ENCODE results near the gene MAD1L1.

DNA sequence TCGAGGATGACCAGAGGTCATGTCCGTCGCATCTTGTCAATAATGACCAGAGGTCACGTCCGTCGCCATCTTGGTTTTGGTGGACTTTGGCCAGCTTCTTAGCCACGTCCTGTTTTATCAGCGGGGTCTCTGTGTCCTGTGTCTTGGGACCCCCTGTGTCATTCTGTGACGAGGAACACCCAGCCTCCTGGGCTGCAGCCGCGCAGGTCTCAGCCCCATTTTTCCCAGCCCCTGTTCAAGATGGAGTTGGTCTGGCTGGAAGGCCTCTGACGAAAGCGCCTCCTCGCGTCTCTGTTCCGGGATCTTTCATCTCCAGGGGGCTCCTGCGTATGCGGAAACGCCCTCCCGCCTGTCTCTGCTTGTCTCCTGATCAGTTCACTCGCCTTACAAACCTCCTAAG lies 428.4 kb downstream of the MAD1L1 start:
- TF ChIP-seq, protein P1, sequence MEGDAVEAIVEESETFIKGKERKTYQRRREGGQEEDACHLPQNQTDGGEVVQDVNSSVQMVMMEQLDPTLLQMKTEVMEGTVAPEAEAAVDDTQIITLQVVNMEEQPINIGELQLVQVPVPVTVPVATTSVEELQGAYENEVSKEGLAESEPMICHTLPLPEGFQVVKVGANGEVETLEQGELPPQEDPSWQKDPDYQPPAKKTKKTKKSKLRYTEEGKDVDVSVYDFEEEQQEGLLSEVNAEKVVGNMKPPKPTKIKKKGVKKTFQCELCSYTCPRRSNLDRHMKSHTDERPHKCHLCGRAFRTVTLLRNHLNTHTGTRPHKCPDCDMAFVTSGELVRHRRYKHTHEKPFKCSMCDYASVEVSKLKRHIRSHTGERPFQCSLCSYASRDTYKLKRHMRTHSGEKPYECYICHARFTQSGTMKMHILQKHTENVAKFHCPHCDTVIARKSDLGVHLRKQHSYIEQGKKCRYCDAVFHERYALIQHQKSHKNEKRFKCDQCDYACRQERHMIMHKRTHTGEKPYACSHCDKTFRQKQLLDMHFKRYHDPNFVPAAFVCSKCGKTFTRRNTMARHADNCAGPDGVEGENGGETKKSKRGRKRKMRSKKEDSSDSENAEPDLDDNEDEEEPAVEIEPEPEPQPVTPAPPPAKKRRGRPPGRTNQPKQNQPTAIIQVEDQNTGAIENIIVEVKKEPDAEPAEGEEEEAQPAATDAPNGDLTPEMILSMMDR (tag by site-specific recombination; IDR thresholded peaks at IDR 0.05) = no peak
- TF ChIP-seq ZNF621 (tag by site-specific recombination; IDR thresholded peaks at IDR 0.05) = no peak
- TF ChIP-seq, protein P2, sequence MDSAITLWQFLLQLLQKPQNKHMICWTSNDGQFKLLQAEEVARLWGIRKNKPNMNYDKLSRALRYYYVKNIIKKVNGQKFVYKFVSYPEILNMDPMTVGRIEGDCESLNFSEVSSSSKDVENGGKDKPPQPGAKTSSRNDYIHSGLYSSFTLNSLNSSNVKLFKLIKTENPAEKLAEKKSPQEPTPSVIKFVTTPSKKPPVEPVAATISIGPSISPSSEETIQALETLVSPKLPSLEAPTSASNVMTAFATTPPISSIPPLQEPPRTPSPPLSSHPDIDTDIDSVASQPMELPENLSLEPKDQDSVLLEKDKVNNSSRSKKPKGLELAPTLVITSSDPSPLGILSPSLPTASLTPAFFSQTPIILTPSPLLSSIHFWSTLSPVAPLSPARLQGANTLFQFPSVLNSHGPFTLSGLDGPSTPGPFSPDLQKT (IDR thresholded peaks at IDR 0.05; ENCODE audit: borderline replicate concordance, low read depth, low read length) = no peak
- no peak for TF ChIP-seq YY1 (tag by site-specific recombination; IDR thresholded peaks at IDR 0.05)
- no peak for TF ChIP-seq ZNF292 (tag by site-specific recombination; IDR thresholded peaks at IDR 0.05; ENCODE audit: borderline replicate concordance, low read depth)
- no peak for TF ChIP-seq ZNF239 (tag by site-specific recombination; IDR thresholded peaks at IDR 0.05)
- TF ChIP-seq ZNF837 (tag by site-specific recombination; IDR thresholded peaks at IDR 0.05) = no peak
- TF ChIP-seq ZNF629 (tag by site-specific recombination; IDR thresholded peaks at IDR 0.05) = no peak
- TF ChIP-seq, protein P3, sequence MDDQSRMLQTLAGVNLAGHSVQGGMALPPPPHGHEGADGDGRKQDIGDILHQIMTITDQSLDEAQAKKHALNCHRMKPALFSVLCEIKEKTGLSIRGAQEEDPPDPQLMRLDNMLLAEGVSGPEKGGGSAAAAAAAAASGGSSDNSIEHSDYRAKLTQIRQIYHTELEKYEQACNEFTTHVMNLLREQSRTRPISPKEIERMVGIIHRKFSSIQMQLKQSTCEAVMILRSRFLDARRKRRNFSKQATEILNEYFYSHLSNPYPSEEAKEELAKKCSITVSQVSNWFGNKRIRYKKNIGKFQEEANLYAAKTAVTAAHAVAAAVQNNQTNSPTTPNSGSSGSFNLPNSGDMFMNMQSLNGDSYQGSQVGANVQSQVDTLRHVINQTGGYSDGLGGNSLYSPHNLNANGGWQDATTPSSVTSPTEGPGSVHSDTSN (CRISPR knock-in tag; IDR thresholded peaks at IDR 0.05) = no peak
- TF ChIP-seq ZXDB (tag by site-specific recombination; IDR thresholded peaks at IDR 0.05) = no peak

All from HEK293 (cell line).